SH-SY5Y (cell line): ENCODE data around the gene IFT88.

Source experiments
- GATA2 ChIP-seq: IDR thresholded peaks from 2 replicates; pipeline ENCODE4 v1.6.1; 2011; ENCODE audit warnings: mild to moderate bottlenecking, low read depth, low read length
- GATA3 ChIP-seq: IDR thresholded peaks from 2 replicates; pipeline ENCODE4 v1.6.1; 2011; ENCODE audit warnings: low read depth, mild to moderate bottlenecking, low read length, moderate library complexity

DNA sequence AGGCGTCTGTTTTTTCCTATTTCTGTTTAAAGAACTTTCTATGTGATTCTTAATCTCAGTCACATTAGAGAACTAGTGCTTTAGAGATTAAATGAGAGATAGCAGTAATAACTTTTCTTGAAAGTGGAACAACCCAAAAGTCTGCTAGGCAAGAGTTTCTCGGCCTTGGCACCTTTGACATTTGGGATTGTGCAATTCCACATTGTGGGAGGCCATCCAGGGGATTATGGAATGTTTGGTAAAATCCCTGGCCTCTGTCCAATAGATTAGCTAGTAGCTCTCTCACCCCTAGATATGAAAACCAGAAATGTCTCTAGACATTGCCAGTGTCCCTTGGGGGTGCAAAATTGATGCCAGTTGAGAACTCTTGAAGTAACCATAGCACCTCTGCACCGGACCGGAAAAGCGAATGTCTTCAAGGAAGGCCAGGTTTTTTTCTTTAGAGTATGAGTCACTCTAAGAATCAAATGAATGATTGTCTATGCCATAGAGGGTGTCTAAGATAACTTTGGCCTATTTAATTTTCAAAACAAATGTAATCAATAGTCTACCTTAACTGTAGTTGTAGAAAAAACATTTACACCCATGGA lies 91.6 kb downstream of the IFT88 start:
- TF ChIP-seq GATA2: no peak
- TF ChIP-seq GATA3: no peak
